ENCODE data around the gene EML2.

The EML2 gene

GRCh38 chr19:45608948-45609347 lies 30.2 kb downstream of the EML2 start:
- H3K36me3 ChIP-seq (ENCODE audit: control insufficient read depth, insufficient read depth, low read length): no peaks in the 10 kb centered on the region
- no peak overlapping the region for H3K27ac ChIP-seq
- H3K4me3 ChIP-seq (ENCODE audit: low read depth, low read length): no peak overlapping the region
- no peak overlapping the region for H3K9ac ChIP-seq
- H3K4me2 ChIP-seq (ENCODE audit: low read length): no peak overlapping the region
- no peaks in the 10 kb centered on the region for H3K79me2 ChIP-seq
- TF ChIP-seq CTCF (IDR thresholded peaks at IDR 0.05): no peak
- peaks cover 5% of the 10 kb centered on the region for H3K4me1 ChIP-seq
- no peaks in the 10 kb centered on the region for H3K9me3 ChIP-seq (ENCODE audit: control insufficient read depth, low read length)
- H2AFZ ChIP-seq: no peak overlapping the region
- H3K27me3 ChIP-seq (ENCODE audit: control insufficient read depth, insufficient read depth, low read length): no peaks in the 10 kb centered on the region

- peaks cover 5% of the 10 kb centered on the region for H3K4me1 ChIP-seq
- peak overlapping the region; percentile 56 for H2AFZ ChIP-seq
- H3K9ac ChIP-seq: no peak overlapping the region
- H3K4me2 ChIP-seq (ENCODE audit: low read length): peak overlapping the region; percentile 70
- H3K9me3 ChIP-seq (ENCODE audit: control insufficient read depth, low read length): no peaks in the 10 kb centered on the region
- no peak overlapping the region for H3K27ac ChIP-seq
- H3K27me3 ChIP-seq (ENCODE audit: control insufficient read depth, insufficient read depth, low read length): no peaks in the 10 kb centered on the region
- H3K79me2 ChIP-seq: no peaks in the 10 kb centered on the region
- H3K36me3 ChIP-seq (ENCODE audit: control insufficient read depth, insufficient read depth, low read length): no peaks in the 10 kb centered on the region
- no peak overlapping the region for H3K4me3 ChIP-seq (ENCODE audit: low read depth, low read length)
- TF ChIP-seq CTCF (IDR thresholded peaks at IDR 0.05): peak; percentile 95
These were observed 31.8 kb downstream of the EML2 start for GRCh38 chr19:45607071-45608029.

DNA sequence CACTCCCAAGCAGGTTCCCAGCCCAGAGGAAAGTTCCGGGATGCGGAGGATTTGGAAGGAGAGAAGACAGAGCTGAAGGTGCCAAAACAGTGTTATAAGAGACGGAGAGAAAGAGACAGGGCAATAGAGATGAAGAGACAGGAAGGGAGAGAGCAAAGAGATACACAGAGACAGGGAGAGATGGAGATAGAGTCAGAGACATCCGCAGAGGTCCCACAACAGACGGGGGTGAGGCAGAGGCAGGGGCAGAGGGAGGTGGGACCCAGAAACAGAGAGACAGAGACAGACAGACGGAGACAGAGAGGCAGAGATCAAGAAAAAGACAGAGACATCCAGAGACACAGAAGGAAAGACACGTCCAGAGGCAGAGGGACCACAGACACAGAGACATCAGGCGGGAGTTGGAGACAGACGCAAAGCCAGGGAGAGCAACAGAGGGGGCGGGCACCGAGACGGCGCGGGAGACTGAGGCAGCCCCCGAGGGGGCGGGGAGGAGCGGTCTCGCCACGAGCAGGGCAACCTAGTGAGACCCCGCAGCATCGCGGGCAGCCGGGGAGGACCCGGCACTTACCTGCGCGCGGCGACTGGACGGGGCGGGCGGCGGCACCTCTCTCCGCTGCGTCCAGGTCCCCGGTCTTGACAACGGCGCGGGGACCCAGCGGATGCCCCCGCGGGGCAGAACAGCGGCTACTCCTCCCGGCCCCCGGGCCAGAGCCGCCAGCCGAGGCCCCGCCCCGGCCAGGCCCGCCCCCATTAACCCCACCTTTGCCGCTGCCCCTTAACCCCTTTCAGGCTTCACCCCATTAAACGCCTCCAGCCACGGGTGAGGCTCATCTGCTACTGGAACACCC lies 37.4 kb downstream of the EML2 start, which contains the start of gene GPR4:
TSS of gene GPR4 (minus strand) at position 689 of the 851 bp plus-strand sequence. CDS start 10,346 bp downstream, outside the sequence.
- H3K4me1 ChIP-seq: no peaks in the 10 kb centered on the region
- H3K27ac ChIP-seq: peak within 1 kb of the TSS; percentile 73
- H3K9ac ChIP-seq: no peak within 1 kb of the TSS
- no peaks in the 10 kb centered on the region for H3K36me3 ChIP-seq (ENCODE audit: control insufficient read depth, insufficient read depth, low read length)
- peak within 1 kb of the TSS; percentile 41 for H3K4me3 ChIP-seq (ENCODE audit: low read depth, low read length)
- H3K79me2 ChIP-seq: no peaks in the 10 kb centered on the region
- H3K9me3 ChIP-seq (ENCODE audit: control insufficient read depth, low read length): no peaks in the 10 kb centered on the region
- peaks cover 3% of the 10 kb centered on the region for H3K27me3 ChIP-seq (ENCODE audit: control insufficient read depth, insufficient read depth, low read length)
- H2AFZ ChIP-seq: peak within 1 kb of the TSS; percentile 32
- peak within 1 kb of the TSS; percentile 26 for H3K4me2 ChIP-seq (ENCODE audit: low read length)
- no peak for TF ChIP-seq CTCF (IDR thresholded peaks at IDR 0.05)

DNA sequence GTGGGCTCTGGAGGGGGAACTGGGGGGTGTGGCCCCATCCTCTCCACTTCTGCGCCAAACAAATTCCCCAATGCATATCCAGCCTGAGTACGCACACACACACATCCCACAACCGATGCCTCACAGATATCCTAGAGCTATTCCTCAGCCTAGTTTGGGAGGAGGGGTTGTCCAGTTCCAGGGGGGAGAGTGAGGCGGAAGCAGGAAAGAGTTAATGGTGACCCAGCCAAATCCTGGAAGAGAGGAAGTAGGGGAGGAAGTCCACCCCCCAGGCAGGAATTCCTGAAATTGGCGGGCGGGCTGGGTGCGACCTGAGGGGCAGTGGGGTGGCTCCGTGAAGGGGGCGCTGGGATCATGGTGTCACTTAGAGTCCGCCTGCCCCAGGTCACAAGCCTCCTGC lies 38.1 kb downstream of the EML2 start:
- Histone ChIP-seq H3K27ac (peak overlapping the region; percentile 73), H3K9me3 (ENCODE audit: control insufficient read depth, low read length) (no peaks in the 10 kb centered on the region), H3K4me3 (ENCODE audit: low read depth, low read length) (peak overlapping the region; percentile 41), H3K4me2 (ENCODE audit: low read length) (peak overlapping the region; percentile 26), H2AFZ (no peak overlapping the region), H3K4me1 (no peaks in the 10 kb centered on the region), H3K27me3 (ENCODE audit: control insufficient read depth, insufficient read depth, low read length) (peaks cover 3% of the 10 kb centered on the region), H3K9ac (no peak overlapping the region), H3K79me2 (no peaks in the 10 kb centered on the region), H3K36me3 (ENCODE audit: control insufficient read depth, insufficient read depth, low read length) (no peaks in the 10 kb centered on the region)
- TF ChIP-seq CTCF (IDR thresholded peaks at IDR 0.05): no peak
